ENCODE results near the gene C9orf85.

C9orf85 gene

DNA sequence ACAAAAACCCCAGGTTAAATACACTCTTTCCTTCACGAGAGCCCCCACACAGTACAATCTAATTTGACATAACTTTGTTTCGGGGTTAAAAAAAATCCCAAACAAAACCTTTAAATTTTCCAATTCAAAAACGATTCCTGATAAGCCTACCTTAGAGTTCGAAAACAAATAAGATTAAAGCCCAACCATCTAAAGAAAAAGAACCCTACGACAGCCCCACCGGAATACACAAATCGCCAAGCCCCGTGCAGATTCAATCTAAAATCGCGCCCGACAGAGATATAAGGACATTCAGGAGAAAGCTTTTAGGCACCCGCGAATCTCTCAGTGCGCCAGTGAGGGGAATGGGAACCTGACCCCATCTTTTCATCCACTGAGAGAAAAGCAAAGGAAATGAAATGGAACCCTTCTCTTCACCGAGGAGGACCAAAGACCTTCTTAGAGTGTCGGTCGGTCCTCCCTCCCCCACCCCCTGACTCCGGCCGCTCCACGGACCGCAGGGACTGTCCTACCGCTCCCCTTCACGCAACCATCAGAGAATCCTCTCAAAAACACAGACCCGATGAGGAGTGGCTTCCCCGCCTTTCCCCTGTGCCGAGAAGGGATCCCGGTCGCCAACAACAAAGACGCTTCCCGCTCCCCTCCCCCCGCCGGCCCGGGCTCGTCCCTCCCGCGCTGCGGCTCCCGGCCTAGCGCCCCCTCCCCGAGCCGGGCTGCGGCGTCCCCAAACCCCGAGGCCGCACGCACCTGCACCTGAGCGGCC lies 1.4 kb upstream of the C9orf85 start:
- peaks cover 4% of the 10 kb centered on the region; the same call in 1 of the 2 replicates for H3K36me3 ChIP-seq (ENCODE audit: insufficient read depth, low read length)
- TF ChIP-seq EZH2 (IDR thresholded peaks at IDR 0.05; ENCODE audit: borderline replicate concordance, low read length) = no peak
- TF ChIP-seq, protein P1, sequence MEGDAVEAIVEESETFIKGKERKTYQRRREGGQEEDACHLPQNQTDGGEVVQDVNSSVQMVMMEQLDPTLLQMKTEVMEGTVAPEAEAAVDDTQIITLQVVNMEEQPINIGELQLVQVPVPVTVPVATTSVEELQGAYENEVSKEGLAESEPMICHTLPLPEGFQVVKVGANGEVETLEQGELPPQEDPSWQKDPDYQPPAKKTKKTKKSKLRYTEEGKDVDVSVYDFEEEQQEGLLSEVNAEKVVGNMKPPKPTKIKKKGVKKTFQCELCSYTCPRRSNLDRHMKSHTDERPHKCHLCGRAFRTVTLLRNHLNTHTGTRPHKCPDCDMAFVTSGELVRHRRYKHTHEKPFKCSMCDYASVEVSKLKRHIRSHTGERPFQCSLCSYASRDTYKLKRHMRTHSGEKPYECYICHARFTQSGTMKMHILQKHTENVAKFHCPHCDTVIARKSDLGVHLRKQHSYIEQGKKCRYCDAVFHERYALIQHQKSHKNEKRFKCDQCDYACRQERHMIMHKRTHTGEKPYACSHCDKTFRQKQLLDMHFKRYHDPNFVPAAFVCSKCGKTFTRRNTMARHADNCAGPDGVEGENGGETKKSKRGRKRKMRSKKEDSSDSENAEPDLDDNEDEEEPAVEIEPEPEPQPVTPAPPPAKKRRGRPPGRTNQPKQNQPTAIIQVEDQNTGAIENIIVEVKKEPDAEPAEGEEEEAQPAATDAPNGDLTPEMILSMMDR (IDR thresholded peaks at IDR 0.05; ENCODE audit: low read length) = no peak
- H3K27ac ChIP-seq (ENCODE audit: low read depth, low read length, poor library complexity, severe bottlenecking) = peak overlapping the region; percentile 61
- no peaks in the 10 kb centered on the region for H3K9me3 ChIP-seq (ENCODE audit: low read length)
- H3K9ac ChIP-seq (ENCODE audit: low read length) = peak overlapping the region; percentile 83
- peaks cover 83% of the 10 kb centered on the region for H3K79me2 ChIP-seq (ENCODE audit: insufficient read depth, low read length)
- no peaks in the 10 kb centered on the region for H3F3A ChIP-seq (ENCODE audit: insufficient read depth, low read length)
- no peaks in the 10 kb centered on the region for H3K9me2 ChIP-seq (ENCODE audit: low read depth, low read length)
- H3K4me1 ChIP-seq (ENCODE audit: insufficient read depth, low read length, severe bottlenecking) = peaks cover 46% of the 10 kb centered on the region
- H3K27me3 ChIP-seq (ENCODE audit: insufficient read depth, low read length) = no peaks in the 10 kb centered on the region
- H2AFZ ChIP-seq (ENCODE audit: low read length) = no peak overlapping the region
- H3K4me3 ChIP-seq (ENCODE audit: low read depth, low read length, poor library complexity, severe bottlenecking) = peak overlapping the region; percentile 83
- no peaks in the 10 kb centered on the region for H4K20me1 ChIP-seq (ENCODE audit: insufficient read depth, low read length)
- peak overlapping the region; percentile 84 for H3K4me2 ChIP-seq (ENCODE audit: low read length)

DNA sequence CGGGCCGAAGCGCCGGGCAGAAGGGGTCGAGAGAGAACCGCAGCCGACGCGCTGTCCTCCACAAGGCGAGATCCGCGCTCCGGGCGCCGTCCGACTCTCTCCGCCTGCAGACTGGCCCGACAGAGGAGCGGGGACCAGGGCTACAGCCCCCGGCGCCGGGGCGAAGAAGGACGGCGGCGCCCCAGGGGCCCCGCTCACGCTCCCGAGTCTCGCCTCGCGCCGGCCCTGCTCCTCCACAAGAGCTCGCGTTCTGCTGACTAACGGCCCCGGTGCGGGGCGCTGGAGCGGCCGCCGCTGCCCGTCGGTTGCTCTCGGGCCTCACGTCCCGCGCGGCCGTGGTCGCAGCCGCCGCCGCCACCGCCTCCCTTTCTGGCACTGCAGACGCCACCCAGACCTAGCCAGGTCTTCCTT lies 784 bp upstream of the C9orf85 start:
- Histone ChIP-seq H3K79me2 (ENCODE audit: insufficient read depth, low read length) (peaks cover 83% of the 10 kb centered on the region), H3K9ac (ENCODE audit: low read length) (peak overlapping the region; percentile 83), H3K9me3 (ENCODE audit: low read length) (no peaks in the 10 kb centered on the region), H4K20me1 (ENCODE audit: insufficient read depth, low read length) (no peaks in the 10 kb centered on the region), H3K4me3 (ENCODE audit: low read depth, low read length, poor library complexity, severe bottlenecking) (peak overlapping the region; percentile 83), H2AFZ (ENCODE audit: low read length) (no peak overlapping the region), H3K27me3 (ENCODE audit: insufficient read depth, low read length) (no peaks in the 10 kb centered on the region), H3K4me1 (ENCODE audit: insufficient read depth, low read length, severe bottlenecking) (peaks cover 46% of the 10 kb centered on the region), H3K4me2 (ENCODE audit: low read length) (peak overlapping the region; percentile 84), H3K9me2 (ENCODE audit: low read depth, low read length) (no peaks in the 10 kb centered on the region), H3F3A (ENCODE audit: insufficient read depth, low read length) (no peaks in the 10 kb centered on the region), H3K27ac (ENCODE audit: low read depth, low read length, poor library complexity, severe bottlenecking) (peak overlapping the region; percentile 61), H3K36me3 (ENCODE audit: insufficient read depth, low read length) (peaks cover 4% of the 10 kb centered on the region; the same call in 1 of the 2 replicates)
- TF ChIP-seq EZH2 (IDR thresholded peaks at IDR 0.05; ENCODE audit: borderline replicate concordance, low read length) = no peak
- TF ChIP-seq, protein P1 (IDR thresholded peaks at IDR 0.05; ENCODE audit: low read length) = no peak

DNA sequence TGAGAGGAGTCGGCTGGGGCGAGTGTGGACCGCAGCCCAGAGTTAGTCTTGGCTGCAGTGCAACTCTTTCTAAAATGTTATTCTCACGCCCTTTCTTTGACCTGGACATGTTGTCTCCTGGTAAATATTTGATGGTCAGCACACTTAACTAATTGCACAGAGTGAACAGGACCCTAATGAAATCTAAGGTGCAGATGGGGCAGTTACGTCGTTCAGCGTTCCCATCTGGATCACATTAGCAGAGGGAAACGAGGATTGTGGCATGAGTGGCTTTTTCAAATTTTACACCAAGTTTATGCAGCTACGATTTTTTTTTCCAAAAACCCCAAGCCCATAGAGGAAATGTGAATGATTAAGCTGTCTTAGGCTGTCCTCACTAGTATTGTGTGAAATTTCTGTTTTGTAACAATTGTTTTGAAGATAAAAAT lies 483 bp downstream of the C9orf85 start:
- no peaks in the 10 kb centered on the region for H3K9me2 ChIP-seq (ENCODE audit: low read depth, low read length)
- H3K4me2 ChIP-seq (ENCODE audit: low read length) = peak overlapping the region; percentile 80
- peak overlapping the region; percentile 83 for H3K4me3 ChIP-seq (ENCODE audit: low read depth, low read length, poor library complexity, severe bottlenecking)
- no peaks in the 10 kb centered on the region for H3K27me3 ChIP-seq (ENCODE audit: insufficient read depth, low read length)
- peaks cover 43% of the 10 kb centered on the region for H3K4me1 ChIP-seq (ENCODE audit: insufficient read depth, low read length, severe bottlenecking)
- no peaks in the 10 kb centered on the region for H3K36me3 ChIP-seq (ENCODE audit: insufficient read depth, low read length)
- no peak overlapping the region for H2AFZ ChIP-seq (ENCODE audit: low read length)
- no peaks in the 10 kb centered on the region for H3F3A ChIP-seq (ENCODE audit: insufficient read depth, low read length)
- peak overlapping the region; percentile 74 for H3K27ac ChIP-seq (ENCODE audit: low read depth, low read length, poor library complexity, severe bottlenecking)
- TF ChIP-seq EZH2 (IDR thresholded peaks at IDR 0.05; ENCODE audit: borderline replicate concordance, low read length) = no peak
- TF ChIP-seq, protein P1 (IDR thresholded peaks at IDR 0.05; ENCODE audit: low read length) = no peak
- no peaks in the 10 kb centered on the region for H4K20me1 ChIP-seq (ENCODE audit: insufficient read depth, low read length)
- peak overlapping the region; percentile 83 for H3K9ac ChIP-seq (ENCODE audit: low read length)
- H3K9me3 ChIP-seq (ENCODE audit: low read length) = no peaks in the 10 kb centered on the region
- peaks cover 82% of the 10 kb centered on the region for H3K79me2 ChIP-seq (ENCODE audit: insufficient read depth, low read length)
